CD4-positive, alpha-beta memory T cell (primary cell): Measurements from ENCODE around the gene TRIB2. TPM values are rescaled to one million over a fixed set of nuclear protein-coding genes. Genes with fewer than 3 reads are reported as not detected.
"Not testable (repeated sequence)": the region's sequence is repeated elsewhere in the genome, so short reads cannot be mapped to it uniquely, and the experiment has no call there.

Experiments used
- CTCF ChIA-PET: fragments of 350-600 bp; sonication (Branson Sonifier 250); formaldehyde crosslinking; loops from one replicate; lab custom pipeline; 2021; ENCODE audit warnings: inconsistent platforms; ENCODE audit not compliant: partially characterized antibody; lab: Charles Lee
- POLR2A ChIA-PET: fragments of 350-600 bp; sonication (Branson Sonifier 250); formaldehyde crosslinking; loops from one replicate; lab custom pipeline; 2021; ENCODE audit not compliant: partially characterized antibody; lab: Charles Lee
- DNase-seq, 5 donors: peaks; one replicate each; pipeline versions ENCODE4 v3.0.0 to v3.0.0-alpha.2; 2020 to 2022; ENCODE audit warnings: mixed read lengths in 1 of 5
- H3K27ac ChIP-seq: one replicate; pipeline ENCODE4 v1.7.0; 2013; ENCODE audit warnings: low read depth, low read length
- H3K27me3 ChIP-seq: 2 replicates; pipeline ENCODE4 v1.7.0; 2013; ENCODE audit warnings: mild to moderate bottlenecking, low read length, moderate library complexity; ENCODE audit not compliant: insufficient read depth
- H3K36me3 ChIP-seq: 2 replicates; pipeline ENCODE4 v1.7.0; 2013; ENCODE audit warnings: mild to moderate bottlenecking, low read length, moderate library complexity; ENCODE audit not compliant: insufficient read depth
- H3K4me1 ChIP-seq: 2 replicates; pipeline ENCODE4 v1.7.0; 2013; ENCODE audit warnings: mild to moderate bottlenecking, low read length, moderate library complexity; ENCODE audit not compliant: insufficient read depth
- H3K4me3 ChIP-seq, 2 donors: one replicate each; pipeline ENCODE4 v1.7.0; 2013; ENCODE audit warnings: low read length in 2 of 2, mild to moderate bottlenecking in 1 of 2
- H3K9me3 ChIP-seq, 2 donors: one replicate each; pipeline ENCODE4 v1.7.0; 2013; ENCODE audit warnings: low read length in 2 of 2, control low read depth in 1 of 2; ENCODE audit not compliant: control insufficient read depth in 1 of 2
- H3K27ac Mint-ChIP-seq, 7 donors: one replicate each; pipeline ENCODE4 v1.8.0; 2020 to 2021; ENCODE audit warnings: mixed read lengths in 7 of 7, mild to moderate bottlenecking in 6 of 7, inconsistent platforms in 3 of 7, moderate library complexity in 3 of 7
- H3K27me3 Mint-ChIP-seq, 2 donors: one replicate each; pipeline ENCODE4 v1.8.0; 2020 to 2021; ENCODE audit warnings: mixed read lengths in 2 of 2
- H3K36me3 Mint-ChIP-seq, 2 donors: one replicate each; pipeline ENCODE4 v1.8.0; 2020 to 2021; ENCODE audit warnings: mixed read lengths in 2 of 2, inconsistent platforms in 1 of 2, mild to moderate bottlenecking in 1 of 2
- H3K4me1 Mint-ChIP-seq, 4 donors: one replicate each; pipeline ENCODE4 v1.8.0; 2020 to 2021; ENCODE audit warnings: mixed read lengths in 4 of 4, mild to moderate bottlenecking in 1 of 4
- H3K4me3 Mint-ChIP-seq, 8 donors: one replicate each; pipeline ENCODE4 v1.8.0; 2020 to 2021; ENCODE audit warnings: mixed read lengths in 8 of 8, mild to moderate bottlenecking in 7 of 8, moderate library complexity in 6 of 8, inconsistent platforms in 3 of 8
- H3K9me3 Mint-ChIP-seq, 8 donors: one replicate each; pipeline ENCODE4 v1.8.0; 2020 to 2021; ENCODE audit warnings: mixed read lengths in 8 of 8, mild to moderate bottlenecking in 5 of 8, inconsistent platforms in 3 of 8, moderate library complexity in 1 of 8
- intact Hi-C: fragments of 100-400 bp; cut with micrococcal nuclease; formaldehyde crosslinking; loops from one replicate; pipeline ENCODE4 v1.15.1; 2023
- polyA plus RNA-seq, 2 donors: library from polyadenylated mRNA; unstranded; fragments of 300-500 nt; fragmentation: Illumina TruSeq; gene quantifications; one replicate each; pipeline ENCODE4 v1.2.3, GENCODE V29; 2021
- total RNA-seq, 2 experiments: library from RNA; stranded (reverse); gene quantifications; one replicate each; pipeline ENCODE4 v1.2.3, GENCODE V29; 2021

The TRIB2 gene
- total and polyA plus RNA-seq, 4 experiments from 2014 or later: 73.8 to 126 (median 101) TPM

DNA sequence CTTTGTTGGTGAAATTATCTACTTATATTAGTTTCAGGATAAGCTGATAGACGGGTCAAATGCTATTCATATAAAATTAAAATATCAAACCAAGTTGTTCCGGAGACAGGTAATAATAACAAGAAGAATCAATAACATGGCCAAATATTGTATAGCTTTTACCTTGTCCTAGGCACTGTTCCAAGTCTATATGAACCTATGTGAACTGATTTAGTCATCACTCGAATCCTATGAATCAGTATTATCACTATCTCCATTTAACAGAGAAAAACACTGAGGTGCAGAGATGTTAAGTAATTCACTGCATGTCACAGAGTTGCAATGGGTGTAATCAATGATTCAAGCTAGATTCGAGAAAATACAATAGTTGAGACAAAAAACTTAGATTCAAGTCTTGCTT is 40.0 kb upstream of the TRIB2 start:
- Mint-ChIP-seq H3K27ac (no peak overlapping the region), H3K4me3 (no peak overlapping the region), H3K36me3 (no peaks in the 10 kb centered on the region), H3K9me3 (peaks cover 0 to 9% (median 3%) of the 10 kb centered on the region in 8 donors), H3K4me1 (peaks cover 0 to 6% (median 3%) of the 10 kb centered on the region in 4 donors), H3K27me3 (no peaks in the 10 kb centered on the region)
- Histone ChIP-seq H3K27ac (no peak overlapping the region), H3K9me3 (no peaks in the 10 kb centered on the region), H3K27me3 (no peaks in the 10 kb centered on the region), H3K4me1 (no peaks in the 10 kb centered on the region), H3K4me3 (no peak overlapping the region), H3K36me3 (no peaks in the 10 kb centered on the region)
- intact Hi-C loops: no loop called here
- DNase-seq: no peak
- ChIA-PET CTCF (interaction anchor here (0.8 kb wide), 1 partner anchor 41 kb away, joined by 3 read pairs; no protein-coding TSS in a partner anchor), POLR2A (no interaction called here)

DNA sequence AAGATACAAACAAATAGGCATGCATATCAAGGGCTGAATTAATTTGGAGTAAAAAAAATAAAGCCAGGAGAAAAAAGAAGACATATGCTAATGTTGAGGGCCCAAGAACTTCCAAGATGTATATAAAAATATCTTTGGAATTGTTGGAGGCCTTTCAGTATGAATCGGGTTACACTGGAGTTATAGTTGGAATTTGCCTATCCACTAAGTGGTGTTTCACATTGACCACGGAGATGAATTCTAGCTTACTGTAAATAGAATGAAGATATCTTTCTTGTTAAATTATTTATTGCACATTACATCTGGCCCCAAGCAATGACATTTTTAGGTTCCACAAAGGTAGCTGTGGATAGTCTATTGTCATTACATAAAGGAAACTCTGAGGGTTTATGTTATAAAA is 38.5 kb upstream of the TRIB2 start:
- Mint-ChIP-seq H3K4me1 (peaks cover 0 to 6% (median 3%) of the 10 kb centered on the region in 4 donors), H3K9me3 (peaks cover 0 to 9% (median 3%) of the 10 kb centered on the region in 8 donors), H3K4me3 (no peak overlapping the region), H3K36me3 (no peaks in the 10 kb centered on the region), H3K27ac (no peak overlapping the region), H3K27me3 (no peaks in the 10 kb centered on the region)
- DNase-seq: no peak
- no peak overlapping the region for H3K27ac ChIP-seq
- intact Hi-C loops: no loop called here
- no peaks in the 10 kb centered on the region for H3K4me1 ChIP-seq
- ChIA-PET CTCF (interaction anchor here (1.0 kb wide), 1 partner anchor 38 kb away, joined by 3 read pairs; the partner anchor contains the start of gene TRIB2), POLR2A (no interaction called here)
- no peaks in the 10 kb centered on the region for H3K36me3 ChIP-seq
- H3K9me3 ChIP-seq: no peaks in the 10 kb centered on the region
- H3K27me3 ChIP-seq: no peaks in the 10 kb centered on the region
- H3K4me3 ChIP-seq: no peak overlapping the region

DNA sequence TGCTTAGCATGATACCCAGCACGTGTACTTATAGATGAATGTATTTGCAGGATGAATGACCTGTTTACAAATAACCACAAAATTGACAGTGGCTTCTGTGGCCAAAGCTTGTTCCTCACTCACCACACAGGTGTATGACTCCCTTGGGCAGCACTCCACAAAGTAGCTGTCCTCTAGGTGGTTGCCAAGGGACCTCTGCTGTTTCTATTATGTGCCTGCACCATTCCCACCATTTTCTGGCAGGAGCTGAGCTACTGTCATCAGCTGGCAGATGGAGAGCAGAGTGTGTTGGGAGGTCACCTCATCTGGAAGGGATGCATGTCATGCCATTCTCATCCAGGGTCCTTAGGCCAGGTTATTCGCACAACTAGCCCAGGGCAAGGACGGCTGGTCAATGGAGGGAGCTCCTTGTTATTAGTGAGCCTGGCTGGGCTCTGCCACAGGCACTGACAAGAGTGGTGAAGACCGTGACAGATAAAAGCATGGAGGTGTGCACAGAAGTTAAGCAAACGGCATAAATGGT is 37.1 kb upstream of the TRIB2 start:
- H3K4me1 ChIP-seq: no peaks in the 10 kb centered on the region
- no peaks in the 10 kb centered on the region for H3K27me3 ChIP-seq
- ChIA-PET CTCF (interaction anchor here (1.1 to 1.2 kb wide), 3 partner anchors 36 to 263 kb away, joined by 3 read pairs; no protein-coding TSS in a partner anchor), POLR2A (no interaction called here)
- Mint-ChIP-seq H3K27ac (no peak overlapping the region), H3K4me3 (no peak overlapping the region), H3K36me3 (no peaks in the 10 kb centered on the region), H3K9me3 (peaks cover 0 to 9% (median 3%) of the 10 kb centered on the region in 8 donors), H3K4me1 (peaks cover 0 to 4% (median 3%) of the 10 kb centered on the region in 4 donors), H3K27me3 (peaks cover 0 to 2% of the 10 kb centered on the region in 2 donors)
- no peaks in the 10 kb centered on the region for H3K9me3 ChIP-seq
- no peak for DNase-seq
- H3K36me3 ChIP-seq: no peaks in the 10 kb centered on the region
- no peak overlapping the region for H3K4me3 ChIP-seq
- intact Hi-C loops: no loop called here
- H3K27ac ChIP-seq: no peak overlapping the region

DNA sequence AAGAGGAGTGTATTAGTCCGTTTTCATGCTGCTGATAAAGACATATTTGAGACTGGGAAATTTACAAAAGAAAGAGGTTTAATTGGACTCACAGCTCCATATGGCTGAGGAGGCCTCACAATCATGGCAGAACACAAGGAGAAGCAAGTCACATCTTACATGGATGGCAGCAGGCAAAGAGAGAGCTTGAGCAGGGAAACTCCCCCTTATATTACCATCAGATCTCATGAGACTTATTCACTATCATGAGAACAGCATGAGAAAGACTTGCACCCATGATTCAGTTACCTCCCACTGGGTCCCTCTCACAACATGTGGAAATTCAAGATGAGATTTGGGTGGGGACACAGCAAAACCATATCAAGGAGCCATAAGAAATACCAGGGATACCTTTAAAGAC is 36.6 kb upstream of the TRIB2 start:
- DNase-seq, H3K4me3 ChIP-seq, H3K9me3 Mint-ChIP-seq, H3K4me1 ChIP-seq, intact Hi-C loops, H3K27me3 ChIP-seq, H3K27ac ChIP-seq, H3K4me1 Mint-ChIP-seq, H3K27me3 Mint-ChIP-seq, H3K9me3 ChIP-seq, H3K36me3 Mint-ChIP-seq, POLR2A ChIA-PET, H3K4me3 Mint-ChIP-seq, H3K36me3 ChIP-seq, H3K27ac Mint-ChIP-seq: not testable (repeated sequence)
- CTCF ChIA-PET: interaction anchor here (1.1 to 1.2 kb wide), 3 partner anchors 35 to 264 kb away, joined by 3 read pairs; no protein-coding TSS in a partner anchor

DNA sequence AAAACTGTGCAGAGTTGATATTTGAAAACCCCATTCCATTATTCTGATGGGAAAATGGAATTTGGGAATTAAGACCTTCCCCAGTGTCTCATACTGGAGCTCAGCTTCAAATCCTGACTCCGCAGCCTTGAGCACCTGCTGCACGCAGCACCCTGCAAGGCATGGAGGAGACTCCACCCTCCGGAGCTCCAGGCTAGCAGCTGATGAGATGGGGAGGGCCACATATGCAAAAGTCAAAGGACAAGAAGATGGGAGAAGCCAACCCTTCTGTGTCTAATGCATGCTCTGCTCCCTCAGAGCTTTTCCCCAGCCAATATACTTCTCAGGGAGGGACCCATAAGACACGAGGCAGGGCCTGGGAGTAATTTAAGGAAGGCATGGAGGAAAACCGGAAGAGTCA is 34.7 kb upstream of the TRIB2 start:
- Mint-ChIP-seq H3K4me1 (peaks cover 0 to 7% (median 3%) of the 10 kb centered on the region in 4 donors), H3K36me3 (no peaks in the 10 kb centered on the region), H3K27me3 (peaks cover 0 to 2% of the 10 kb centered on the region in 2 donors), H3K9me3 (peaks cover 0 to 9% (median 3%) of the 10 kb centered on the region in 8 donors), H3K4me3 (no peak overlapping the region), H3K27ac (peak overlapping the region in 1 of 7 donors; percentile 65)
- H3K4me3 ChIP-seq: no peak overlapping the region
- DNase-seq: no peak
- CTCF ChIA-PET: no interaction called here
- H3K9me3 ChIP-seq: no peaks in the 10 kb centered on the region
- intact Hi-C loops: no loop called here
- POLR2A ChIA-PET: no interaction called here
- no peak overlapping the region for H3K27ac ChIP-seq
- H3K27me3 ChIP-seq: no peaks in the 10 kb centered on the region
- H3K4me1 ChIP-seq: no peaks in the 10 kb centered on the region
- H3K36me3 ChIP-seq: no peaks in the 10 kb centered on the region

DNA sequence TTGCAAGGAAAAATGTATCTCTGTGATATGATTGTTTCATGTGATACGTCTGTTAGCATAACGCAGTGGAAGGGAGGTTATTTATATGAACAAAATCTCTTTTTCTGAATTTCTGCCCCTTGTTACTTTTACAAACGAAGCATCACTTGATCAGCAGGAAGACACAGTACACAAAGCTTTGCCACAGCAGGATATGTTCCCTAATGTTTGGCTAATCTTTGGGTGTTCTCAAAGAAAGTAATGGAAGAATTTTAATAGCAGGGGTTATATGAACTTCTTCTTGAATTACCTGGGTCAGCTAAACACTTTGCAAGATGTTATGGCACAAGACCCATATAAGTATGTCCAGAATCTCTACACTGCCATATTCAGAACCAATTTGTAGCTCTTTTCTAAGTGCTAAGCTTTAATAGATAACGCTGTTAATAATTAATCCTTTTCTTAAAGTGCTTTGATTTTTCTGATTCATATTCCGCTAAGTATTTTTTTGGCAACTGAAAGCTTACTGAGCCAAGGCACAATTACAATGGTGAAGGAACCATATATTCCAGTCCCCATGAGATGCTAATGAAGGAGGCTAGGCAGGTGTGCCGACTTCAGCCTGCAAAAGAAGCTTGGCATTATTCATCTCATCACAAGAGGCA is 33.2 kb upstream of the TRIB2 start:
- Mint-ChIP-seq H3K9me3 (peaks cover 0 to 9% (median 3%) of the 10 kb centered on the region in 8 donors), H3K27ac (no peak overlapping the region), H3K36me3 (no peaks in the 10 kb centered on the region), H3K4me1 (peaks cover 0 to 8% (median 3%) of the 10 kb centered on the region in 4 donors), H3K27me3 (peaks cover 0 to 2% of the 10 kb centered on the region in 2 donors), H3K4me3 (no peak overlapping the region)
- DNase-seq: no peak
- POLR2A ChIA-PET: no interaction called here
- H3K27ac ChIP-seq: no peak overlapping the region
- no peaks in the 10 kb centered on the region for H3K36me3 ChIP-seq
- H3K4me1 ChIP-seq: no peaks in the 10 kb centered on the region
- intact Hi-C loops: no loop called here
- H3K4me3 ChIP-seq: no peak overlapping the region
- CTCF ChIA-PET: interaction anchor here (0.7 to 1.2 kb wide), 2 partner anchors 9 to 33 kb away, joined by 3 read pairs; no protein-coding TSS in a partner anchor
- no peaks in the 10 kb centered on the region for H3K9me3 ChIP-seq
- no peaks in the 10 kb centered on the region for H3K27me3 ChIP-seq

DNA sequence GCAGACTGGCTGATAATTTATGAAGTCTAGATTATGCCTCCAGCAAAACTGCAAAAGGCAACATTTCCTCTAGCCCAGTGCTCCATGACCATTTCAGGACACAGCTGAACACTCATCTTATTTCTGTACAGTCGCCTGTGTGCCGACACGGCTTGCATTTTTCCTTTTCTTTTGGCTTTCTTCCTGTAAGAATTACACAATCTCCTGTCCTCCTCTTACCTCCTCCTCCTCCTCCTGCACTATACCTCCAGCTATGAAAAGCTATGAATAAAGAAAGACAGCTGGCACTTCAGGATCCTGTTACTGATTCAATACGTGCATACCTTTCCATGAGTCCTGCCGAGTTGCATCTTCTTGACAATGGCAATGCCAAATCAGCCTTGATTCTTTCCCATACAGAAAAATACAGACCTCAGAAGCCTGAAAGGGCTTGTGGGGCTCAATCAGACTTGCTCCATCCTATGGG is 32.2 kb upstream of the TRIB2 start:
- POLR2A ChIA-PET: no interaction called here
- no peaks in the 10 kb centered on the region for H3K4me1 ChIP-seq
- H3K27me3 ChIP-seq: no peaks in the 10 kb centered on the region
- no peak overlapping the region for H3K27ac ChIP-seq
- no peak for DNase-seq
- Mint-ChIP-seq H3K4me1 (peaks cover 0 to 8% (median 3%) of the 10 kb centered on the region in 4 donors), H3K4me3 (no peak overlapping the region), H3K27me3 (peaks cover 0 to 2% of the 10 kb centered on the region in 2 donors), H3K36me3 (no peaks in the 10 kb centered on the region), H3K27ac (no peak overlapping the region), H3K9me3 (peaks cover 0 to 10% (median 3%) of the 10 kb centered on the region in 8 donors)
- H3K36me3 ChIP-seq: no peaks in the 10 kb centered on the region
- intact Hi-C loops: no loop called here
- H3K4me3 ChIP-seq: no peak overlapping the region
- H3K9me3 ChIP-seq: no peaks in the 10 kb centered on the region
- CTCF ChIA-PET: interaction anchor here (1.2 kb wide), 1 partner anchor 32 kb away, joined by 3 read pairs; no protein-coding TSS in a partner anchor
